Esophagus squamous epithelium (tissue), 5 donors: ENCODE data around the gene MTCP1. TPM values are rescaled to one million over a fixed set of nuclear protein-coding genes. Genes with fewer than 3 reads are reported as not detected.

ENCODE experiments used
- DNase-seq: peaks from one replicate; lab custom pipeline; 2025; lab: John Stamatoyannopoulos, UW
- H3K27ac ChIP-seq, 4 donors: fragments of 200-600 bp; sonication (generic); one replicate each; pipeline ENCODE4 v1.5.1; 2016 to 2019; ENCODE audit warnings: mild to moderate bottlenecking in 1 of 4
- H3K27me3 ChIP-seq, 4 donors: fragments of 200-600 bp; sonication (generic); 1 replicate in 3 of 4; 2 replicates in 1 of 4; pipeline versions ENCODE4 v1.5.1 to v1.6.0; 2017 to 2021; ENCODE audit warnings: antibody characterized with exemption in 1 of 4
- H3K36me3 ChIP-seq, 3 donors: fragments of 200-600 bp; sonication (generic); one replicate each; pipeline ENCODE4 v1.5.1; 2016 to 2019
- H3K4me1 ChIP-seq, 3 donors: fragments of 200-600 bp; sonication (generic); one replicate each; pipeline ENCODE4 v1.5.1; 2017 to 2019
- H3K4me3 ChIP-seq, 4 donors: fragments of 200-600 bp; sonication (generic); 1 replicate in 3 of 4; 2 replicates in 1 of 4; pipeline ENCODE4 v1.5.1; 2016 to 2019; ENCODE audit warnings: mild to moderate bottlenecking in 2 of 4, moderate library complexity in 1 of 4
- H3K9me3 ChIP-seq, 3 donors: fragments of 200-600 bp; sonication (generic); one replicate each; pipeline ENCODE4 v1.5.1; 2016 to 2019
- CTCF ChIP-seq, 6 experiments: fragments of 450-650 bp in 4 of 6; fragments of 200-600 bp in 2 of 6; sonication (generic) in 2 of 6; IDR thresholded peaks; one replicate each; pipeline ENCODE4 v1.5.1; 2016 to 2019; ENCODE audit warnings: antibody characterized with exemption in 6 of 6, mild to moderate bottlenecking in 4 of 6, moderate library complexity in 4 of 6
- POLR2A ChIP-seq, 4 donors: fragments of 450-650 bp; IDR thresholded peaks; one replicate each; pipeline ENCODE4 v1.6.1; 2017; ENCODE audit warnings: antibody characterized with exemption in 4 of 4, mild to moderate bottlenecking in 4 of 4, moderate library complexity in 3 of 4
- WGBS, 2 donors: methylation state at CpG; one replicate each; pipeline ENCODE4 v1.1.5; 2018; 5-methylcytosine and 5-hydroxymethylcytosine counted together
- intact Hi-C: fragments of 100-400 bp; cut with DNase I; formaldehyde crosslinking; loops from one replicate; pipeline ENCODE4 v1.15.0; 2022
- total RNA-seq, 4 donors: library from RNA; depleted of rRNA; stranded (reverse); fragments of >200 nt; gene quantifications; one replicate each; pipeline ENCODE4 v1.1.0, GENCODE V29; 2016
- donor health status: DM: yes; HTN: yes; CAD: no.

MTCP1 gene
- total RNA-seq, 4 donors from 2014 or later = 1.8 to 3.1 (median 3.1) TPM; not detected in 1

- no peak for DNase-seq
- Histone ChIP-seq H3K4me1 (peaks cover 0 to 32% (median 3%) of the 10 kb centered on the region in 3 donors), H3K27ac (no peak overlapping the region), H3K9me3 (no peaks in the 10 kb centered on the region), H3K4me3 (no peak overlapping the region), H3K27me3 (no peaks in the 10 kb centered on the region), H3K36me3 (peaks cover 0 to 18% (median 0%) of the 10 kb centered on the region in 3 donors)
- intact Hi-C loops = no loop called here
- no peak for TF ChIP-seq CTCF (IDR thresholded peaks at IDR 0.05)
- TF ChIP-seq POLR2A (IDR thresholded peaks at IDR 0.05) = no peak
- WGBS, 2 donors = 58 to 65% methylated on average over 7 of the region's 8 CpGs
These were observed 5.8 kb downstream of the MTCP1 start for GRCh38 chrX:155065035-155065734.

- H3K4me3 ChIP-seq = no peak overlapping the region
- H3K9me3 ChIP-seq = no peaks in the 10 kb centered on the region
- H3K27ac ChIP-seq = no peak overlapping the region
- TF ChIP-seq POLR2A (IDR thresholded peaks at IDR 0.05) = no peak
- no peaks in the 10 kb centered on the region for H3K27me3 ChIP-seq
- peaks cover 0 to 24% (median 0%) of the 10 kb centered on the region in 3 donors for H3K36me3 ChIP-seq
- peaks cover 0 to 21% (median 0%) of the 10 kb centered on the region in 3 donors for H3K4me1 ChIP-seq
- intact Hi-C loops = no loop called here
- 68 to 77% methylated on average over 4 of the region's 4 CpGs for WGBS, 2 donors
- no peak for DNase-seq
These were observed 9.2 kb downstream of the MTCP1 start for GRCh38 chrX:155061760-155062159.

- WGBS, 2 donors = 28 to 80% methylated on average over 2 to 23 of the region's 25 CpGs
- DNase-seq = no peak
- no peaks in the 10 kb centered on the region for H3K27me3 ChIP-seq
- peak overlapping the region in 2 of 4 donors; percentile 9 to 46 for H3K4me3 ChIP-seq
- intact Hi-C loops = no loop called here
- no peaks in the 10 kb centered on the region for H3K9me3 ChIP-seq
- H3K27ac ChIP-seq = peak overlapping the region in 3 of 4 donors; percentile 14 to 48 (median 22)
- peak; percentile 60 to 72 (median 68) for TF ChIP-seq CTCF (IDR thresholded peaks at IDR 0.05)
- no peak for TF ChIP-seq POLR2A (IDR thresholded peaks at IDR 0.05)
- H3K36me3 ChIP-seq = peaks cover 0 to 54% (median 0%) of the 10 kb centered on the region in 3 donors
- peaks cover 0 to 13% (median 0%) of the 10 kb centered on the region in 3 donors for H3K4me1 ChIP-seq
These were observed 13.8 kb downstream of the MTCP1 start for GRCh38 chrX:155056877-155057792.

- Histone ChIP-seq H3K9me3 (no peaks in the 10 kb centered on the region), H3K36me3 (peaks cover 0 to 54% (median 0%) of the 10 kb centered on the region in 3 donors), H3K27me3 (no peaks in the 10 kb centered on the region), H3K27ac (peak overlapping the region in 1 of 4 donors; percentile 48), H3K4me1 (peaks cover 0 to 13% (median 0%) of the 10 kb centered on the region in 3 donors), H3K4me3 (no peak overlapping the region)
- TF ChIP-seq CTCF (IDR thresholded peaks at IDR 0.05) (no peak), POLR2A (IDR thresholded peaks at IDR 0.05) (no peak)
- DNase-seq = no peak
- intact Hi-C loops = no loop called here
- 63 to 86% methylated on average over 1 of the region's 1 CpG for WGBS, 2 donors
These were observed 14.5 kb downstream of the MTCP1 start for GRCh38 chrX:155056471-155056870.

GRCh38 chrX:155055494-155055893 is 15.4 kb downstream of the MTCP1 start:
- Histone ChIP-seq H3K9me3 (no peaks in the 10 kb centered on the region), H3K27me3 (no peaks in the 10 kb centered on the region), H3K4me1 (peaks cover 0 to 13% (median 0%) of the 10 kb centered on the region in 3 donors), H3K36me3 (peaks cover 0 to 49% (median 0%) of the 10 kb centered on the region in 3 donors), H3K27ac (no peak overlapping the region), H3K4me3 (no peak overlapping the region)
- DNase-seq = no peak
- 73 to 91% methylated on average over 3 of the region's 3 CpGs for WGBS, 2 donors
- intact Hi-C loops = no loop called here
- TF ChIP-seq POLR2A (IDR thresholded peaks at IDR 0.05) = no peak
- no peak for TF ChIP-seq CTCF (IDR thresholded peaks at IDR 0.05)
